CD4-positive, alpha-beta T cell treated with Interleukin-17A for 4 hours (primary cell): ENCODE measurements around the gene RUNX1.

Source experiments
- DNase-seq: peaks from one replicate; pipeline ENCODE4 v3.0.0-alpha.2; 2020; ENCODE audit warnings: mixed read lengths

The RUNX1 gene

DNA sequence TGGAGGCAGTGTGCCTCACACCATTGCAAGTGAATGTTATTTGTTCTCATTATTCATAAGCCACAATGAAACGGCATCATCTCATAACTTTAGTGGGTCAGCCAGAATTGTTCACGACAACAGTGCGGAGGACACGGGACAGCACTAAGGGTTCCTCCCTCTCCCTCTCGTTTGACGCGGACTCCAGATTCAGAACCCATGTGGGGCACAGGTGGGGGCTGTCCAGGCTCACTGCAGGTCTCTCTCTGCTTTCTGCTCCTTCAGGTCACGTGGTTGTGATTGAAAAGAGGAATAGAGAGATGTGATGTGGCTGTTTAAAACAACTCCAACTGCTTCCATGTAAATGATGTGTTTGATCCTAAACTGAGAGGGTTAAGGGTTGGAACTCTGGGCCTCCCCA, 13.5 kb downstream of the RUNX1 start:
- DNase-seq, result no peak

DNA sequence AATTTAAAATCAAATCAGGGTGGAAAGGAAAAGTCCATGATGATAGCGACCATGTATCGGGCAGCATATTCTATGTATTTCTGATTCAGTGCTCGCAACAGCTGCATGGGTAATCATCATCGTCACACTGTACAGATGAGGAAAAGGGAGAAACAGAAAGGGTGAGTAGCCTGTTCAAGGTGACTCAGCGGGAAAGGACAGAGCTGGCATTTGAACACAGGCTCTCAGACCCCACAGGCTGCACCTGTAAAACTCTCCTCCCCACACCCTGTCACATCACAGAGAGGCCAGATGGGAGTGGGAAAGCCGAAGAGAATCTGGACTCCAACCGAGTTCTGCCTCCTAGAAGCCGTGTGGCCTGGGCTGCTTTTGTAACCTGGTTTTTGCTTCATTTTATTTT, 14.0 kb downstream of the RUNX1 start:
- DNase-seq, result no peak

DNA sequence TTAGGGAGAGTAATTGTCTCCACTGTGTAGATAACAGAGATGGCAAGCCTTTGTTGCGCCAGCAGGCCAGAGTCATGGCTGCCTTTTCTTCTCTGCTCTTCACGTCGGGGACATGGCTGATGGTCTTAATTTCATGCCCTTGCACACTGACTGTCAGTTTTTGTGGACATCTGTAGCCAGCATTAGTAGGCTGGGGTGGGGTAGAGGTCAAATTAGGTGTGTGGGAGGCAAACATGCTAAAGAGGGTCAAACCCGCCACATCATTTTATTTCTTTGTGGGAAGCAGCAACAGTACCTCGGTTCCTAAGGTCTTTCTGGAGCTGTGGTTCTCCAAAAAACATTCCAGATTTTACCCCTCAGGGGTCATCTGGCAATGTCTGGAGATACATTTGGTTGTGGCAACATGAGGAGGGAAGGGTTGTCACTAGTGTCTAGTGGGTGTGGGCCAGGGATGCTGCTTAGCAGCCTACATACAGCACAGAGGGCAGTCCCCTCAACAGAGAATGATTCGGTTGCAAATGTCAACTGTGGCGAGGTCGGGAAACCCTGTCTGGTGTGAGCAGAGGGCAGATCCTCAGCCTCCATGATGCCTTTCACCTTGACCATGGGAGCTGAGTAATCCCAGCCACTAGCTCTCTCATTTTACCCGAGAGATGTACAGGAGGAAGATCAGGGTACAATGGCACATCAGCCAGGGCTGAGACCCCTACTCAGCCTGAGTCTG, 14.7 kb downstream of the RUNX1 start:
- no peak for DNase-seq

DNA sequence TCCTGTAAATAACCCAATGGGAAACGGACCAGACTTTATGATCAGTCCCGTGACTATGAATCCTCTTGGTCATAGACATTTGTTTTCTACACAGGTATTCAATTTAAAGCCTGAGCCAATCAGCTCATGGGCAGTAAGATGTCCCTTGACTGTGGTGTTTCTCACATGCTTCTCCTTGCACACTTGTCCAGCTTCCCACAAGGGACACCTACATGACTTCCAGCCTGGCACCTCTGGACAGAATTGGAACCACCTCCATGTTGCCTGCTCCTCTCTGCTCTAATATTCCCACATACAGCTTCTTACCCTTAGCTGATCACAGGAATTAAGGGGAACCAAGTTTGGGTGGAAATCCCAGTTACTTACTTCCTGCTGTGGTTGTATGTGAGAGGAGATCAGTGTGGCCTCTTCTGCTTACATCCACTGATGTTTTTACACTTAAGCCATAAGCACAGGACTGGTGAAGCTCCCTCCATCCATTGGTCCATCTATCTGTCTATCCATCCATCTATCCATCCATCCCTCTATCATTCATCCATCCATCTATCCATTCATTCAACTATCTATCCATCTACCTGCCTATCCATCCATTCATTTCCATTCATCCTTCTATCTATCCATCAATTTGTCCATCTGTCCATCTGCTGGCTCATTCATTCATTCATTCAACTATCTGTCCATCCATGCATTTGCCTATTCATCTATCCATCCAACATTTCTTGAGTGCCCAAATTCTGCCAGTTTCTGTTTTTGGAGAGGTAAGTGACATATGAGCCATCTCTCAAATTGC, 16.4 kb downstream of the RUNX1 start:
- DNase-seq, result no peak

DNA sequence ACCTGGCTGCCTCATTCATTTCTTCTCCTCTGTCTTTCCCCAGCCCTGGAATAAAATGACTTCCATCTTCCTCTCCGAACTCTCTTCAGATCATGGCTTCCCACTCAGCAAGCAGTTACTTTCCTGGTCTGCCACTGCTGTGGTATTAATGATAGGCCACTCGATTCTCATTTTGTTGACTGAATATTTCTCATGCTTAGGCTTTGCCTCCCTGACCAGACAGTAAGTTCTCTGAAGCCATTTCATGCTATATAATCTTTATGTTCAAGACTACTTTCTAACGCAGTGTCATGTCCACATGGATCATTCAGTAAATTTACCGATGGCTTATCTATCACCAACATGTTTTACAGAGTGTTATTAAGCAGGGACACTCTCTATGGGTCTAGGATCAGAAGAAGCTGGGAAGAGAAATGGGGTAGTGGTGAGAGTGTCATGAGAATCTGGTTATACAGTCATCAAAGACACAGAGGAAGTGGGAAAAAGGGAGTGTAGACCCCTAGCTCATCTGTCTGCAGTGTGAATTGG, 20.6 kb downstream of the RUNX1 start:
- no peak for DNase-seq

DNA sequence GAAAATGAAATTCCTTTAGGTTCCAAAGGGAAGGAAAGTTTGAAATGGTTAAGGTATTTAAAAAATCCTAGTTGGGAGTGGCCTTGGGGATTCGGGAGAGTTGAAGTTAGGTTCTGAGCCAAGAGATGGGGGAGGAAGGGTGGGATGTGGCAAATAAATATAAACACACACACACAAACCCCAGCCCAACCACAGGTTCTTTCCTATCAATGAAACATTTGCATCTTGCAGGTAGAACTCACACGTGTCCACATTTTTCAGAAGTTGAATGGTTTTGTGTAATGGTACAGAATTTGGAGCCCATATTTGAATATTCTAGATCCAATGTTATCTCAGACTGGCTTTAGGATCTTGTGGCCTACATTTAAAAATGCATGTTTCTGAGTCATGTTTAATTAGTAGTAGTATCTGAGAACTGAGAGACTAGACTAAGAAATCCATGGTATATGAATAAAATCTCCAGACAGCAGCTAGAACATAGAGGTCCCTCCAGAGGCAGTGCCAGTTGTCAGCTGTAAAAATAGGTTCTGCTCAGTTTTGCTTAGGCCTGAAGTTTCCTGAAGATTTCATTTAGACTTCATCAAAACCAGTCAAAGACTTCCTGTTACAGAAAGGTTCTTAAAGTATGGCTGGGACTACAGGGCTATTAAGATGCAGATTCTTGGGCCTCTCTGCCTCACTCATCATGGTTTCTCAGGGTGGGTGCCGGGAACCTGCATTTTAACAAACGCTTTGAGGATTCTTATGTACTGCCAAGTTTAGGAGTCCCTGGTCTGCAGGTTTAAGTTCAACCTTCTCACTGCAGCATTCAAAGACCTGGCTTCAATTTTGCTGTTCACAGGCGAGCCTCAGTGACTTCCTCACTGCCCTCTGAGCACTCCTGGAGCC, 21.3 kb downstream of the RUNX1 start:
- peak; percentile 32 for DNase-seq

DNA sequence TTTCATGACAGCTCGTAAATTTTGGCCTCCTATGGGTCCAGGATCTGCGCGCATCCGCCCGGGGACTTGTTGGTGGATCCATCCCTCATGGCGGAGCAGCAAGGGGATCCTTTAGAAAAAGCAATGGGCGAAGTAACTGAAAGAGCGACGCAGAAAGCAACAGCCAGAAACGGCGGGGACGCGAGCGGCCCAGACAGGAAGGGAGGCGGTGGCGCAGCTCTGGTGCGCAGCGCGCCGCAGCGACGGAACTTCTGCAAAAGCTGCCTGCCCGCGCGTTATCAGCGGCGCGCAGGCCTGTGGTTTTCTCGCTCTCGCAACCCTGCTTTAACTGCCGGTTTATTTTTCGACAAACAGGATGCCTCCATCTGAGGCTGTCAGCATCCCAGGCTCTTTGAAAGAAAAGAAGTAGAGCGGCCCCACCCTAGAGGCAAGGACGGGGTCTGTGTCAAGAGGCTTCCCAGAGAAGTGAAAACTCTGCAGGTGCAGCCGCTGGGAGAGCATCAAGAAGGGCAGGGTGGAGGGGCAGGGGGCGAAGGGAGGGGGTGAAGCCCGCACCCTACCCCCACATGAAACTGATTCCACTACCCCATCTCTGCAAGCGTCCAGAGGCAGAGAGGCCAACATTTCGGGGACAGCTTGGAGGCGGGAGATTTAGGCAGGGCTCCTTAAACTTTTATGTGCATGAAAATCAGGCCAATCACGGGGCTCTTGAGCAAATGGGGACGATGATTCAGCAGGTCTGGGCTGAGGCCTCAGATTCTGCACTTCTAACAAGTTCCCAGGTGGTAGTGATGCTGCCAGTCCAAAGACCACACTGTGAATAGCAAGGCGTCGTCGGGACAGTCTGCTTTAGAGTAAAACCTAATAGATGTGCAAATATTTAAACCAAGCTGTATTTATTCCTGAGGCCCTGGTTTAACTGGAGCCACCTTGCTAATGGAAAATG, 22.2 kb downstream of the RUNX1 start:
- peak; percentile 93 for DNase-seq

DNA sequence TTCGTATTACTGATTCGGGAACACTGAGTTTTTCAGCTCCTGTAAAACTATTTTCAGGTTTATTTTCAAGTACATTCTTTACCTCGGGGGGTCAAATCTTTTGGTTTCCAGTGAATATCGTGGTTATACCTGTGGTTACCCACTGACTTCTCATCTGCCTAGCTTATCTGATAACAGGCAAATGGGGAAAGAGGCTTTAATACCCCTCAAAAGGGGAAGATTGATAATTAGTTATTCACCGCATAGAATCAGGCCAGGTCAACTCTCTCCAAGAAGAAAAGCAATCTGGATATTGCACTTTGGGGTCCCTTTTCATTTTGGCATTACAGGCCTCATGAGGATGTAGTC, 23.0 kb downstream of the RUNX1 start:
- no peak for DNase-seq

DNA sequence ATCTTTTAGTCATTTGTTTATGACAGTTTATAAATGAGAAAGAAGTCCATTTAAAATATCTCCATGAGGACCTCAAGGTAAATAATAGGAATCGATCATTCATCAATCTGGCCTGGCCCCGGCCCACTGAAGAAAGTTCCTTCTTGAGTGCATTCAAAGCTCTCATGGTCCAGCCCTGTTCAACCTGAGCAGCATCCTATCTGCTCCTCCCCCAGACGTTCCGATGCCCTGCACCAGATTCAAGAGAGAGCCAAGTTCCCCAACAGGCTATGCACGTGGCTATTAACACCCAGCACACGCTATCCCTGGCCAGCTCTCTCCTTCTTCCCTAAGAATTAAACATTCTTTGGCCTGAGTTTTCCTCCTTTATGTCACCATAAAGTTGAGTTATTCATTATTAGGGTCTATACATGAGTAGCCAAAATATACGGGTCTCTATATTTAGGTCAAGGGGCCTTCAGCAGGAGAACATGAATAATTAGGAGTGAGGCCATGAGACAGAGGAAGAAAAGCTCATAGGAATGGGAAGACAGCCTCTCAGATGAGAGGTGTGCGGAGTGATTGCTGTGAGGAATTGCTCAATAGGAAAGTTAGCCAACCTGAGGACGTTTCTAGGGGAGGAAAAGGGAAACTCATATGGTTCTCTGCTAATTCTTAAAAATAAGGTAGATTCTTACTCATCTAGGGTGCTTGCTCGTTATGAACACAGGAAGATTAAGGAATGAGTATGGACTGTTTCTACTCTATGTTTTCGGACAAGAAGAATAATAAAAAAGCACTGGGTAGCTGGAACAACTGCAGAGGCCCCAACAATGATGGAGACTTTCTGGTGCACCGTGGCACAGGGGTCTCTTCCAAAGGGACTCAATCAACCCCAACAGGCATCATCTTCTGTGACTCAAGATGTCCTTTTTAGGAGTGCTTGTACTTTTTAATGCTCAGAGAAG, 23.6 kb downstream of the RUNX1 start:
- DNase-seq, result no peak

DNA sequence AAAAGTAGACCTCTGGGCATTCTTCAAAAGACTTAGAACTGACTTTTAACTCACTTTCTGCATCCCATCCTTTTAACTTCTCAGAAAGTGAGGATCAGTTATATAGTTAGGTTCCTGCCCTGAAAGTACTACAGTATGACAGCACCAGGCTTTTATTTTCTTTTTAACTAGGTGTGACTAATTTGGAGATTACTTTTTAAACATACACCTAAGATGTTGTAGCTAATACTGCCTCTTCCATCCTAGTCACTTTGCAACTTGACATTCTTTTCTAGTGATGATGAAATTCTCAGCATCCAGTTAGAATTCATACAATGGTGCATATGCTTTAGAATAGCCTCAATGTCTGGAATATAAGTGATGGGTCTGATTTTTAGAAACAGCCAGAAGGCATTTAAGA, 24.6 kb downstream of the RUNX1 start:
- DNase-seq, result no peak

DNA sequence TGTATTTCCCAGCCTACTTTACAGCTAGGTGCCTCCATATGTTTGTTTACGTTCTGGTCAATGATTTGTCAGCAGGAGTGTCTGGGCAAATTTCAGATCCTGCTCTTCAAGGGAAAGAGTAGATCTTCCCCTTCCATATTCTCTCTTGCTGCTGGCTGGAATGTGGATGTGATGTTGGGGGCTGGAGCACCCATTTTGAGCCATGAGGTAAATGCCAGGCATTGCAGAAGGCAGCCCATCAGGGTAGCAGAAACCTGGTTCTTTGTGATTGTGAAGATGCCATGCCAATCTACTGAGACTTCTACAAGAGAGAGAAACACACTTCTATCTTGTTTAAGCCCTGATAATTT, 25.1 kb downstream of the RUNX1 start:
- DNase-seq, result no peak

DNA sequence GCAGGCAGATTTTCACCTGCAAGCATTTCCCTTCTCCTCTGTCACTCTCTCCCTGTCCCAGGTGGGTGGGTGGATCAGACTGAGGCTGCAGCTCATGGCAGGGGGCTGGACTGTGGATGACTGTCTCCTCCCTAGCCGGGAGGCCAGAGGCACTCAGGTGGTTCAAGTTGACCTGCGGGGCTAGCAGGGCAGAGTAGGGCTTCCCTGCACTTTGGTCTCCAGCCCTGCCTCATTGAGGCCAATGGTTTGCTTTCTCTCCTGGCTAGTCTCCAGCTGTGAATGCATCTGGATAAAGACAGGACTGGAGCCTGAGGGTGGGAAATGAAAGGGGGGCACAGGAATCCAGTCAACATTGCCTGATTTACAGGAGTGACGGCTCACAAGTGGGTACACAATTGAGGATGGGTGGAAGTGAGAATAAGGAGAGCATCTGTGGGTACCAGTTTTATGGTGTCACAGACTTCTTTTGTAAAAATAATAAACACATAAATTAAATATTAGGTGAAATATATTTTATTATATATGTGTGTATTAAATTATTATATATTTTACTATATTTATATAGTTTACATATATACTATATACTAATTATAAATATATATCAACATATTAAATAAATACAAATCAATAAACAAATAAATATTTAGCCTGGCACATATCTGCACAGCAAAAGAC, 25.6 kb downstream of the RUNX1 start:
- DNase-seq, result no peak

DNA sequence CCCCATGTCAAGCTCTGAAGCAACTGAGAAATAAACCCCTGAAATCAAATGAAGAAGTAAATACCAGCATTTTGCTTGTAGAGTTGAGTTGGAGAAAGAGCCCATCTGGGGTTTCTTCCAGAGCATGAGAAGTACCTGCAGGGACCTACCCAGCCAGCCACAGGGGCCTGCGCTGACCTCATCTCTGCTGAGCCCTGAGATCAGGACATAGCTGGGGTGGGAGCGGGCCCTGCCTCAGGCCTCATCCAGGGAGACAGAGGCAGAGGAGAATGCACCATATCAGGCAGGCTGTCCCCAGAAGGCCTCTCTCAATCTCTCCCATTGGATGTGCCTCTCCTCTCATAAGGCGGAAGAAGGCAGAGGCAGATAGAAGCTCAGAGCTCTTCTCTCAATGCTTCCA, 27.6 kb downstream of the RUNX1 start:
- DNase-seq, result no peak

DNA sequence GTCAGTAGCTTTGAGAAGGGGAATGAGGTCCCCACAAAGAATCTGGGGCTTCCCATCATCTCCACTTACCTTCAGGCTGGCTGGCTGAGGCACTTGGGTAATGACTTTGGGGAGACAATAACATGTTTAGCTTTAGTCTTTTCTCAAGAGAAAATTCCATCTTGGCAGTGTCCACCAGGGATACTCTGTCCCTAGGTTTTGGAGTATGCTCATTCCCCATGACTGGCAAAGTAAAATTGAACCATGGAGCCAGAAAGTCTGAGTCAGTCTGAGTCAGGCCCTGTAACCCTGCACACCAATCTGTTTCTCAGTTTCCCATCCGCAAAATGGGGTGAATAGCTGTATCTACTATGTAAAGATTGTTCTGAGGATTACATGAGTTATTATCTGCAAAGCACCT, 28.2 kb downstream of the RUNX1 start:
- no peak for DNase-seq

DNA sequence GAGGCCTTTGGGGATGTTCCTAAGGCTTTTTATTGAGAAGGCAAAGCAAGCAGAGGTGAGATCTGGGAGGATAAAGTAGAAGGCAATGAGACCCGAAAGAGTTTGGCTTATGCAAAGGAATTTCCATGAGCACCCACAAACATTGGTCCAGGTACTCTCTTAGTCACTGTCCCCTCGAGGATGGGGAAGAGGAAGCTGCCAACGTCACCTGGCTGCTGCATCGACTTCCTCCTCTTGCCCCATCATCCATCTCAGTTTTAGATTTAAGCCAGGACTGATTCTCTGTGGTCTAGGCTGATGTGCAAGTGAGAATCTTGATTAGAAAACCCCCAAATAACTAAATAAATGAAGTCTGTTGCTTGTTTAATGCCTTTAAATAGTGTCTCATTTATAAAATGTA, 28.7 kb downstream of the RUNX1 start:
- peak; percentile 57 for DNase-seq

DNA sequence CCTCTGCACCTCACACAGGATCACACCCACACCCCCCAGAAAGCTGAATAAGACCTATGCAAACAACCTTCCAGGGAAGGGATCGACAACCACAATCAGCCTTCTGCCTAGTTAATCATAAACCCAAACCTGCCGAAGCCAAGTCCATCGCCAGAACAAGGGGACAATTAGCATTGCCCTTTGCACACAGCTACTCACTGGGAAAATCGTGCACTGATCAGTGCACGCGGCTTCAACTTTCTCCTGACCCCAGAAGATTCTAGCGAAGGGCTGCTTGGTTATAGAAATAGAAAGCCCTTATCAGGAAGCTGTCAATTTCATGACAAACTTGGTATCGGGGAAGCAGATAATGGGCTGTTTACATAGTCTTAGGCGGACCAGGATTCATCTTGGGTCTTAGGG, 29.5 kb downstream of the RUNX1 start:
- DNase-seq, result no peak

DNA sequence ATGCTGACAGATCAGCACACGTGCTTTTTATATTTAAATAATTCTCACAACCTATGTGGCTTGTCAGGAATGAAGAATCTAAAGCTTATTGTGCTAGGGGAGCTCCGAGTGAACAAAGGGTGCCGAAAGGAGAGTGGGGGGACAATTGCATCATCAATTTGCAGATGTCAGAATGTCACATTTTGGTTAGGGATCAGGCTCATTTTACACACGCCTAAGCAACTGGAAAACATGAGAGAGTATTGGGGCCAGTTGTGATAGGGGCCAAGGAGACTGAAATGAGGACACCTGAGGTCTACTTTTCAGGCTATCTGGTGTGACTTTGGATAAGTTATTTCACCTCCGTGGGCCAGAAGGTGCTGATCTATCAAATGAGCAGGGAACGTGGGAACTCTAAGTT, 31.8 kb downstream of the RUNX1 start:
- DNase-seq, result no peak

DNA sequence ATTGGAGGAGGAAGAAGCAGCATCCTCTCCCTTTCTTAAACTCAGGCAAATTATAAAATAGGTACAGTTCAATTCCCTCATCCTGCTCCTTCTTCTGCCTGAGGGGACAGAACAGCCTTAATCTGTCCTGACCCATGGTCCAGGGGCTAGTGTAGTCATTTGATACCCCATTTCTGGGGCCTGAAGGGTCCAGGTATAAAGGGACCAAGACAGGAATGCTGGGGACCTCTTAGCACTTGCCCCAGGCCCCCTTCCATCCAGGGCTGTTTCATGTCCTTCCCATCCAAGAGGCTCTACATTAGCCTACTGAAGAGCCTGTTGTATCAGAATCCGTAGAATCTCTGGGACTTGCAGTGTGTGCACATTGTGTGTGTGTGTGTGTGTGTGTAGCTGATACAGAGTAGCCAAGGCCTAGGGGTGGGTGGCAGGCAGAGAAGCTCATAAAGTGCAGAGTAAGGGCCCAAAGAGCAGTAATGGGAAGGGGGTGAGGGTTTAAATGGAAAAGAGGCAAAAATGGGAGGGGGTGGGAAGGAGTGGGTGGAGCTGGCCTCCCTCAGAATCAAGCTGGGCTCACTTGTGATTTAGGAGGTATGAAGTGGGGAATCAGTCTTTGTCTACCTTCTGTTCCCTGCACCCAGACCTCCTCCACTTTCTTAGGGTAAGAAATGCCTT, 32.4 kb downstream of the RUNX1 start:
- no peak for DNase-seq

DNA sequence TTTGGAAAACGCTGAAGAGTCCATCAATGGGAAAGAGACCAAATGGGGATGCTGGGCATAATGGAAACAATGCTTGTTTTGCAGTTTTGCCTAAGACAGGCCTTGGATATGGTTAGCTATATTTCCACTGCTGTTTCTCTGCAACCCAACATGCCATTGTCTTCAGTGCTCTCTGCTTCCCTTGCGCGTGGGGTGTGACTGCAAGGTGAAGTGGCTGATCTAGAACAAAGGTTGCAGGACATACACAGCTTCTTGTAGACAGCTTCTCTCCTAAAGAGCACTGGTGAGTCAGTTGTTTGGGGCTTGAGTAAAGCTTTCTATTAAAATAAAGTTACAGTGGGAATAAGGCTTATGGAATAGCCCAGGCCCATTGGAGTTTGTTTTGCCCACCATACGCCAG, 33.0 kb downstream of the RUNX1 start:
- DNase-seq, result peak; percentile 37

DNA sequence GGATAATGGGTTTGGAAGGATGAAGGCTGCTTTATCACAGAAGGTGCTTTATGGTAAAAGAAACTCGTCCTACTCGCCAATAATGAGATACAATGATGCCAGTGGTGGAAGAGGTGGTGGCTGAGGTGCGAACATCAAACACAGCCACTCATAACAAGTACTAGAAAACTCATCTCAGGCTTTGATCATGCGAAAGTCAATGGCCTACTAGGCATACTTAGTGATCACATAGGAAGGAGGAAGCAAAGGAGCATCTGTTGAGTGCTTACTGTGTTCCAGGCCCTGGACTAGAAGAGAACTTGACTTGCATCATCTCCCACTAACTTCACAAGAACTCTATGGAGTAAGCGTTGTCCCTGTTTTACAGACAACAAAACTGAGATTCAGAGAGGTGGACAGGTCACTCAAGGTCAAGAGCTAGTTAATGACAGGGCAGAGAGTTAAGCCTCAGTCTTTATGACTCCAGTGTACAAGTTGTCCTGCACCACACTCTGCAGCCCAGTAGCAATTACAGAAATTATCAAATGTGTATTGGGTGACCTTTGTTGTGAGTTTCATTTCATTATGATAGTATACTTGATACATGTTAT, 33.6 kb downstream of the RUNX1 start:
- DNase-seq, result peak; percentile 44
